Erythroblast (primary cell): ENCODE data around the gene TRIOBP.

ENCODE experiments used
- GATA1 ChIP-seq: IDR thresholded peaks from 2 replicates; pipeline ENCODE4 v1.6.1; 2011; ENCODE audit warnings: low read depth, mild to moderate bottlenecking, control low read depth, low read length, moderate library complexity
- POLR2A ChIP-seq: IDR thresholded peaks from 2 replicates; pipeline ENCODE4 v1.6.1; 2011; ENCODE audit warnings: mild to moderate bottlenecking, low read length

DNA sequence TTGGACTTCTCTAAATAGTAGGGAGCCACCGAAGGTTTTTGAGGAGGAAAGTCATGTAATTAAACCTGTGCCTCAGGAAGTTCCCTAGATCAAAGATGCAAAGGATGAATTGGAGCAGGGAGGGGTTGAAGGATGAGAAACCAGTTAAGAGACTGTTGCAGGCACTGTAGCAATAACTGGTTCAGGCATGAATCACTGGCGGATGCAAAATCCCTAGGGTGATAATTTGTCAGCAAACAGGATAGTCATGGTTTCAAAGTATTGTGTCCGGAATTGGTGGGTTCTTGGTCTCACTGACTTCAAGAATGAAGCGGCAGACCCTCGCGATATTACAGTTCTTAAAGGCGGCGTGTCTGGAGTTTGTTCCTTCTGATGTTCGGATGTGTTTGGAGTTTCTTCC is 19.9 kb downstream of the TRIOBP start:
- TF ChIP-seq POLR2A (no peak), GATA1 (no peak)
